PC-9 (cell line): ENCODE data around the gene MYH14.

Experiments used
- EZH2 ChIP-seq: fragments of 200-600 bp; sonication (generic); IDR thresholded peaks from 2 replicates; pipeline ENCODE4 v1.8.0; 2017; ENCODE audit warnings: antibody characterized with exemption, low read depth
- TF ChIP-seq, protein P1 (sequence below): fragments of 200-600 bp; sonication (generic); conservative IDR thresholded peaks from 2 replicates; pipeline ENCODE4 v1.6.1; 2017; ENCODE audit warnings: mixed run types, antibody characterized with exemption, mild to moderate bottlenecking, moderate library complexity

DNA sequence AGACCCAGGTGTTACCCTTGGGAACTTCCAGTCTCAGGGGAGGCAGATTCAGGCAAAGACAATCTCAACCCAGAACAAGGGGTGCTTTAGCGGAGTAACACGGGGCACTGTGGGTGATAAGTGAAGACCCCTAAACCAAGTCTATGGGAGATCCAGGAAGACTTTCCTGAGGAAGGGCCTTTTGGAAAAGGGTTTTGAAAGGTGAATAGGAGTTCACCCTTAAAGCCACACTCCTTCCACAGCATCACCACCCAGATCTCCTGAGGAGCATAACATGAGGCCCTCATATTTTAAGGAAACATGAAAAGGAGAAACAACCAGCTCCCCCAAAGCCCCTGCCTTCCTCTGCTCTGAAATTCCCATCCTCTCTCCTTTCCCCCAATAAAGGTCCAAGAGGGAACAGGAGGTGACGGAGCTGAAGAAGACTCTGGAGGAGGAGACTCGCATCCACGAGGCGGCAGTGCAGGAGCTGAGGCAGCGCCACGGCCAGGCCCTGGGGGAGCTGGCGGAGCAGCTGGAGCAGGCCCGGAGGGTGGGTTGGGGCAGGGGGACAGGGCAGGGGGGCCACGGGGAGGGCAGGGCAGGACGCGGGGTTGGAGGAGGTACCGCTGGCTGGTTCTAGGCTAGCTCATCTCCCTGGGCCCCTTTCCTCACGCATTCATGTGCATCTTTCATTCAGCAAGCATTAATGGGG lies 73.1 kb downstream of the MYH14 start:
- TF ChIP-seq EZH2 = no peak
- TF ChIP-seq, protein P1, sequence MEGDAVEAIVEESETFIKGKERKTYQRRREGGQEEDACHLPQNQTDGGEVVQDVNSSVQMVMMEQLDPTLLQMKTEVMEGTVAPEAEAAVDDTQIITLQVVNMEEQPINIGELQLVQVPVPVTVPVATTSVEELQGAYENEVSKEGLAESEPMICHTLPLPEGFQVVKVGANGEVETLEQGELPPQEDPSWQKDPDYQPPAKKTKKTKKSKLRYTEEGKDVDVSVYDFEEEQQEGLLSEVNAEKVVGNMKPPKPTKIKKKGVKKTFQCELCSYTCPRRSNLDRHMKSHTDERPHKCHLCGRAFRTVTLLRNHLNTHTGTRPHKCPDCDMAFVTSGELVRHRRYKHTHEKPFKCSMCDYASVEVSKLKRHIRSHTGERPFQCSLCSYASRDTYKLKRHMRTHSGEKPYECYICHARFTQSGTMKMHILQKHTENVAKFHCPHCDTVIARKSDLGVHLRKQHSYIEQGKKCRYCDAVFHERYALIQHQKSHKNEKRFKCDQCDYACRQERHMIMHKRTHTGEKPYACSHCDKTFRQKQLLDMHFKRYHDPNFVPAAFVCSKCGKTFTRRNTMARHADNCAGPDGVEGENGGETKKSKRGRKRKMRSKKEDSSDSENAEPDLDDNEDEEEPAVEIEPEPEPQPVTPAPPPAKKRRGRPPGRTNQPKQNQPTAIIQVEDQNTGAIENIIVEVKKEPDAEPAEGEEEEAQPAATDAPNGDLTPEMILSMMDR = no peak
